ENCODE measurements around the gene ZSCAN30. TPM values are rescaled to one million over a fixed set of nuclear protein-coding genes. Genes with fewer than 3 reads are reported as not detected.

ZSCAN30 gene
- 10 to 100 TPM; 39.9 to 69.5 (median 61.6) TPM for polyA plus RNA-seq (ENCODE audit: insufficient read depth in 1 of 5, insufficient read length in 5 of 5, low replicate concordance in 1 of 5)
- long read RNA-seq, donor 1, transcript ZSCAN30-206 (1 exons, 2,028 nt): major isoform, 13 of 55 reads
- long read RNA-seq, donor 1, partial matches to known transcripts: 21 of 55 reads
- long read RNA-seq, donor 1, other reads (novel, unspliced or antisense): 18 of 55 reads
- long read RNA-seq, donor 2, full-length matches to known transcripts: 8 of 41 reads
- long read RNA-seq, donor 2, partial matches to known transcripts: 21 of 41 reads
- long read RNA-seq, donor 2, other reads (novel, unspliced or antisense): 12 of 41 reads
- long read RNA-seq, donor 3, transcript ZSCAN30-206 (1 exons, 2,028 nt): major isoform, 10 of 10 reads
- long read RNA-seq, donor 3, partial matches to known transcripts: 0 of 10 reads
- long read RNA-seq, donor 3, other reads (novel, unspliced or antisense): 0 of 10 reads
- long read RNA-seq, donor 4, transcript ZSCAN30-206 (1 exons, 2,028 nt): major isoform, 9 of 14 reads
- long read RNA-seq, donor 4, partial matches to known transcripts: 5 of 14 reads
- long read RNA-seq, donor 4, other reads (novel, unspliced or antisense): 0 of 14 reads
- long read RNA-seq, donor 5, transcript ZSCAN30-206 (1 exons, 2,028 nt): major isoform, 17 of 21 reads
- long read RNA-seq, donor 5, partial matches to known transcripts: 0 of 21 reads
- long read RNA-seq, donor 5, other reads (novel, unspliced or antisense): 0 of 21 reads
- long read RNA-seq, donor 6, transcript ZSCAN30-206 (1 exons, 2,028 nt): major isoform, 11 of 11 reads
- long read RNA-seq, donor 6, partial matches to known transcripts: 0 of 11 reads
- long read RNA-seq, donor 6, other reads (novel, unspliced or antisense): 0 of 11 reads
- long read RNA-seq, donor 7, transcript ZSCAN30-206 (1 exons, 2,028 nt): major isoform, 24 of 131 reads
- long read RNA-seq, donor 7, partial matches to known transcripts: 105 of 131 reads
- long read RNA-seq, donor 7, other reads (novel, unspliced or antisense): 0 of 131 reads
- long read RNA-seq, donor 8, partial matches to known transcripts: 0 of 2 reads
- long read RNA-seq, donor 8, other reads (novel, unspliced or antisense): 0 of 2 reads

DNA sequence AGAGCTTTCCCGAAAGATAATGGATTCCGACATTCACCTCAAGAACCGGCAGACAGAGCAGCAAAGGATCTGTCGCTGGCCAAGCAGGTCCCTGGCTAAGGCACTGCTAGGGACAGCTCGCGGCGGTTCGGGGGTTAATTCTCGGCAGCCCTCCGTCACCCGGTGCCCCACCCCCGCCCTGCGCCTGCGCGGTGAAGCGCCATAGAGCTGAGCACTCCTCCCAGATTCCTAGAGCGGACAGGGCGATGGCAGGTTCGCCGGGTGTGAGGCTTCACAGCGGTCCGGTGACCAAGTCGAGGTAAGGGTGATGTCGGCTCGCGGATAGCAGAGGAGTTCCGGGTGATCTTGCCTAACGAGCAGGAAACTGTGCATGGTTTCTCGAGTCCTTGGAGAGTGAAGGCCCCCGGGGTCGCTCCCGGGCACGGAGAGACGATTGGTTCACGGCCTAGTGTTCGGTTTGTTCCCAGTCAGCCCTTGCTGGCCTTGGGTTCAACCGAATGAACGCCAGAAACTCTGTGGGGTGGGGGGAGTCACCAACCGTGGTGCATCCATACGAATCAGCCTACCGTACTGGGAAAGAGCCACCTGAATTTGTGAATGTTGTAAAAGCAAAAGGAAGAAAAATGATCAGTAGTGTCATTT lies at the start of gene ZSCAN30:
TSS of gene ZSCAN30 (minus strand) at position 136 of the 642 bp plus-strand sequence. CDS start 25,877 bp downstream, outside the sequence.
- DNase-seq: peak; percentile 95 to 96

DNA sequence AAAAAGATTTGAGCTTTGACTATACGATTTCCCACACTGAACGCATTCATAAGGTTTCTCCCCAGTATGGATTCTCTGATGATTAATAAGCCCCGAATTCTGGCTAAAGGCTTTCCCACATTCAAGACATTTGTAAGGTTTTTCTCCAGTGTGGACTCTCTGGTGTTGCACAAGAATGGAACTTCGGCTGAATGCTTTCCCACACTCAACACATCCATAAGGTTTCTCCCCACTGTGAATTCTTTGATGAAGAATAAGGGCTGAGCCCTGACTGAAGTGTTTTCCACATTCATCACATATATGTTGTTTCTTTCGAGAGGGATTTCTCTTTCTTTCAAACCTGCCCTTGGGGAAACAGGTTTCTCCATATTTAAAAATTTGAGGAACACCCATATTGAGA lies 47.3 kb upstream of the ZSCAN30 start:
- no peak for DNase-seq

DNA sequence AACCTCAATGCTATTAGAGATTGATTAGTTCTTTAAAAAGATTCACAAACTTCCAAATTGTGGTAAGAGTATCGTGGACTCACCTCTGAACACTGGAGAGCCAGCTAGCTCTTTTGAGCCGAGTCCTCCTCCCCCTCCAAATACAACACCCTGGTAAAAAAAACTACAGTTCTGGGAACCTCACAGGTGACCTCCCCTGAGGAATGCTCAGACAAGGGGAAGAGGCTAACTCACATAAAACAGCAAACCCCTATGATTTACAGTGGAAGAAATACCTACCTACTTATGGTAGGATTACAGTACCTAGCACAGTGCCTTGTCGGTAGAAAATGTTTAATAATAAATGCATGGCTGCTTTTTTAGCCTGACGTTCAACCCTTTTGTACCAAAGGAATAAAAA lies 45.8 kb upstream of the ZSCAN30 start:
- no peak for DNase-seq

DNA sequence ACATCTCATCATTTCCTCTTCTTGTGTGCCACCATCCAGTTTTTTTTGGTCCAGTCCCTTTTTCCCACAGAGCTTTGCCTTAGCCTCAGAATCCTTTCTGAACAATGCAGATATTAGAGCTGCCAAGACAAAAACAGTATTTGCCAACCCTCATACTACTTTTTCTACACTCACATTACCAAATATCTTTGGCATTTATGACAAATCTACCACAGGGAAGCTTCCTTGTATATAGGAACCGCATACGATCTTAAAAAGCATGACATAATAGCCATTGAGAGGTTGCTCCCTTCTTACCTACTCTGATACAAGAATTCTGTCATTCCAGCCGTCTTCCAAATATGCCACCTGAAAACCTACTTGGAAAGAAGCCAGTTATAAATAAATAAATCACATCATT lies 44.8 kb upstream of the ZSCAN30 start:
- no peak for DNase-seq

DNA sequence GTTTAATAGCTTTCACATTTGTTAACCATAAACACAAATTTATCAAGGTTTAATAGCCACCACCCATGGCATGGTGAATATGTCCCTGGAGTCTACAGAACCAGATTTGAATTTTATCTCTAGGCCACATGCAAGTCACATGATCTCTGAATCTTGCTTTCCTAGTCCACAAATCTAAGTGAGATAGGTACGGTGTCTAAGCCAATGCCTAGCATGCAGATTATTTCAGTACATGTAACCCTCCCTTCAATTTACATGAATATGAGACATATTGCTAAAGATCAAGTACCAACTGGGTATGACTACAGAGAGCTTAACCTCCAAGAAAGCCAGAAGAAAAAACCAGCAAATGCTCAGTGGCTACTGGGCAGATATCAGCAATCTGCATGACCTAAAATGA lies 44.2 kb upstream of the ZSCAN30 start:
- DNase-seq: no peak

DNA sequence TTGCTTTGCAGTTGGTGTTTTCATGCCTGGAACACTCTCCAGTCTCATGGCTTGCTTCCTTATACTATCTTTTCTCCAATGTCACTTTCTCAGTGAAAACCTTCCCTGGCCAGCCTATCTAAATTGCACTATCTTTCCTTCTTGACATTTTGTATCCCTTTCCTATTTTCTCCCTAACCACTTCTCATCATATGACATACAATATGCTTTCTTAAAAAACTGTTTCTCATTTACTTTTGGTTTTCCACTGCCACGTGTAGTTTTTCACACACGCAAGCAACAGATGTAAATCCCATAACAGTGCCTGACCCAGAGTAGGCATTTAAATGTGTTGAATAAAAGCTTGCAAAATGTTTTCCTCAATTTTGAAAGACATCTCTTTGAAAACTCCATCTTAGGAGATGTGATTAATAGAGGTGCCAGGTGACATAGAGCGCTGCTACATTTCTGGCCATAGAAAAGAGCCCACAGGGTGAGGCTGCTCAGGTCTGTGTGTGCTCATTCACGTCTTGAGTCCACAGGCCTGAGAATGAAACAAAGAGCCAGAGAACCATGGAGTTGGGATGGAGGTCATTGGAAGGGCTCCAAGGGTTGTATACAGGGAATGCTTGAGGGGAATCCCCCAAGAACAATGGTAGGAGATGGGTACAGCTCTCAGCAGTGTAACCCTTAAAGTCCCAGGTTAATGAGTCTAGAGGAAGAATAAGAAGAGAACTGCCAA lies 41.5 kb upstream of the ZSCAN30 start:
- no peak for DNase-seq

DNA sequence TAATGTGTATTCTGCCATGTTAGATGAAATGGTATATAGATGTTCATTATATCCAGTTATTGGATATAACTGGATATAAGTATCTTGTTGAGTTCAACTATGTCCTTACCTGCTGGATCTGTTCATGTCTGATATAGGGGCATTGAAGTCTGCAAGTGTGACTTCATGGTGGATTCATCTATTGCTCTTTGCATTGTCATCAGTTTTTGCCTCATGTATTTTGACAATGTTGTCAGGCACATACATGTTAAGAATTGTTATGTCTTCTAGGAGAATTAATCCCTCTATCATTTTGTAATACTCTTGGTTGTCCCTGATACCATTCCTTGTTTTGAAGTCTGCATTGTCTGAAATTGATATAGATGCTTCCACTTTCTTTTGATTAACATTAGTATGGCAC lies 38.8 kb upstream of the ZSCAN30 start:
- no peak for DNase-seq

DNA sequence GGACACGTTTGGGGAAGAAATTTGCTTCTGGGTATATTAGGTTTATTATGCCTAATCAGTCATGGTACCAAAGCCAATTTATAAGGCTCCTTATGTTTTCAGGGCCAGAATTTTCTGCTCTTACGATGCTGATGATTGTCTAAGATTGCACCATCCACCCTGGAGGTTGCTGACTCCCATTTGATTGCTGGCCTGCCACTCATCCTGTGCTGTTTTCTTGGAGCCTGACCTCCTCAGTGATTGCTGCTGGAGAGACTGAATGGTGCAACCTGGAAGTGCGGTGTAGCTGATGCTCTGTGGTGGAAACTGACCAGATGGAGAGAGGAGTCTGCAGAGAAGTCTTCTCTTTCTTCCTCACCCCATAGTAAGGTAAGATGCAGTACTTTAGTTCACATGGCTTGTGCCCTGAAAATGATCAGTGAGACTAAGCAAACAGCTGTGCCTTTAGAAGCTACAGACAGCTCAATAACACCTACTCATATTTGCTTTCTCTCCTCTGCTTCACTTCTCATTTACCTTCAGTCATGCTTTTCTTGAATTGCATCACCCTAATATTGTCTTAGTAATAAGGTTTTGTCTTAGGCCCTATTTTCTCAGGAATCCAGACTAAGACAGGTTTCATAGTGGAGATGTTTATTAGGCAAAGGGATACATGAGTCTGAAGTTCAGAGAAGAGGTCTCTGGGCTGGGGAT lies 36.8 kb upstream of the ZSCAN30 start:
- DNase-seq: no peak

DNA sequence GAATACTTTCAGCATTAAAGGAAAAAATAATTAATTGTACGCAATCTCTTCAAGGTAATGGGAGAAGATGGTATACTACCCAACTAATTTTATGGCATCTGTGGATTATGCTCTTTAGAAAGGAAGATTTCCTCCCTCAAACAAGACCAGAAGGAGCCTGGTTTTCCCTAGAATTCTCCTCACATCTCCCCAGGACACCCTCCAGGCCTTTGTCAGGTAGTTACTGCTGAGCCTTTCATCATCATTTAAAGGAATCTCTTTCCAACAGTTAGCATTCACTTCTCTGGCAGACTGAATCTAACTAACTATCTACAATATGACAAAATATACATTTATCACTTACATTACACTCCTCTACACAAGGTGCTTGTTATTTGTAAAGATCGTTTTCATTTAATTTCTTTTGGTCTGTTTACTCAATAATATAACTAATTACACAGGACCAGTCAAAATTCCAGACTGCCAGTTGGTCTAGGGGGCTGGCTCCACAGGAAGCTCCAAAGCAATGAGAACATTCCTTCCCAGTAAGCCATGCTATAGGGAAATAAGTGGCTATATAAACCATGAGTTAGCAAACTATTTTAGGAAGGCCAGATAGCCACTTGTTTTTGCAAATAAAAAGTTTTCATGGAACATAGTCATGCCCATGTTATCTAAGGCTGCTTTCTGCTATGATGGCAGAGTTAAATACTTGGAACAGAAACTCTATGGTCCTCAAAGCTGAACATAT lies 35.1 kb upstream of the ZSCAN30 start:
- DNase-seq: no peak

DNA sequence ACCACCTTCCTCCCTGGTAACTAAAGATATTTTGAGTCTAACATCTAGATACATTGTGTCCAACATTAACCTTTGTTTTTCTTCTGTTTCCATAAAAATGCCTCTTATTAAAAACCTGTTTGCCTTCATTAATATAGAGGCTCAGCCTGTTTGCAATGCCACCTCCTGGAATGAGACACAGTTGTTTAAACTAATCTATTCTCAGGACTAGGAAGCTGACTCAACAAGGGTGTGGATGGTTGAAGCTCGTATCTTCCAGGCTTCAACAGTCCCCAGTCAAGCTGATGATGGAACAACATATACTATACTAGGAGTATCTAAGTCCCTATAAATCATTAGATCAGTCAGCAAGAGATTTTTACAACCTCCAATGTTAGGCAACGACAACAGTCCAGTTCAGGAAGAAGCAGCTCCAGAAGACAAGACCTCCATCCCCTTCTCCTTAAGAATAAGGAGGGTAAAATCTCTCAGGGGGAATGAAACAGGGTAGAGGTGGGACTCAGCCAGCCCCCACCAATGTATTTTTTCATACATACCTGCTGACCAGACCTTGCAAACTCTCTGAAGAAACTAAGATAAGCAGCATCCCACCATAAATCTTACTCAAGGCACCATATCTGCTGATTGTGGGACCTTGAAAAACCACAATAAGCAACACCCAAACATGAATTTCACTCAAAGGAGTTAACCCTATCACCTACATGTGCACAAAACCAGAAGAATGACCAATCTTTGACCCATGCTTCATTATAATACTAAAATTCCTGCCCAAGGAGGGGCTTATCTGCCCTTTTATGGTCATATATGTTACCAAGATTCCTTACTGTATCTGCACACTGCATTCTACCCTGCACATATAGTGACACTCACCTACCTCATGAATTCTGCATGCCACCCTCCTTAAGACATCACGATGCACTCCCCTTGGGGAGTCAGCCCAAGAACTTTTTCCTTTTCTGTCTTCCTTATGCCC lies 32.7 kb upstream of the ZSCAN30 start:
- DNase-seq: no peak

DNA sequence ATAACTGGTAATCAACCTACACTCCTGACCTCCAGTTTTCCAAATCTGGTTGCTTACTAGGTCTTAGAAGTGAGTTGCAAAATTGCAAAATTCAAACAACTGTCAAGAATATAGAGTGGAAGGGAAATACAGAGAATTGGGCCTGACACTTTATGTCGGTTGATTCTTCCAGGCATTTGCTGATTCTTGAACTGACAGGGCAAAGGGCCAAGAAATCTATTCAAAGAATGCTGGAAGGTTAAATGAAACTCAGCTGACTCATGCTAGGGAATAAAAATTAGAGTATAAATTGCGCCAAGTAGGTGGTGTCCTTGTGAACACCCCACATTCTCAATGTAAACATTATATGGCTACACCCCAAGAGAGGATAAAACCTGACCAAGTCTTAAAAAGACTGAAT lies 21.5 kb upstream of the ZSCAN30 start:
- DNase-seq: no peak

DNA sequence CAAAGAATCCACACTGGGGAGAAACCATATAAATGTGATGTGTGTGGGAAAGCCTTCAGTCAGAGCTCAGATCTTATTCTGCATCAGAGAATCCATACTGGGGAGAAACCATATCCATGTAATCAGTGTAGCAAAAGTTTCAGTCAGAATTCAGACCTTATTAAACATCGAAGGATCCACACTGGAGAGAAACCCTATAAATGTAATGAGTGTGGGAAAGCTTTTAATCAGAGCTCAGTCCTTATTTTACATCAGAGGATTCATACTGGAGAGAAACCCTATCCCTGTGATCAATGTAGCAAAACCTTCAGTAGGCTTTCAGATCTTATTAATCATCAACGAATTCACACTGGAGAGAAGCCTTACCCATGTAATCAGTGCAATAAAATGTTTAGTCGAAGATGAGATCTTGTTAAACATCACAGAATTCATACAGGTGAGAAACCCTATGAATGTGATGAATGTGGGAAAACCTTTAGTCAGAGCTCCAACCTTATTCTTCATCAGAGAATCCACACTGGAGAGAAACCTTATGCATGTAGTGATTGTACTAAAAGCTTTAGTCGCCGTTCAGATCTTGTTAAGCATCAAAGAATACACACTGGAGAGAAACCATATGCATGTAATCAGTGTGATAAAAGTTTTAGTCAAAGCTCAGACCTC lies 16.7 kb upstream of the ZSCAN30 start:
- no peak for DNase-seq

DNA sequence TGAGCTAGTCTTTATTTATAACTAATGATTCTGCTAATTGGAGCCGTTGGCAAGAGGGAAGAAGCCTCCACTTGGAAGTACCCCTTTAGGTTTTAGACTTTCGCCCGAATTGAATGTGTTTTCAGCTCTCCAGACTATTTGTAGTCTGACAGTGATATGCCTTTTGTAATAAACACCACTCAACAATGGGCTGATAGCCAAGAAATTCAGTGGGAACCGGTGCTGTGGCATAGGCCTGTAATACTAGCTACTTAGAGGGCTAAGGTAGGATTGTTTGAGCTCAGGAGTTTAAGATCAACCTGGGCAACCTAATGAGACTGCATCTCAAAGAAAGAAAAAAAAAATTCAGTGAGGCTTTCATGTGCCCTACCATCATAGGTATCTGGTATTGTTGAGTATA lies 13.6 kb upstream of the ZSCAN30 start:
- DNase-seq: no peak

DNA sequence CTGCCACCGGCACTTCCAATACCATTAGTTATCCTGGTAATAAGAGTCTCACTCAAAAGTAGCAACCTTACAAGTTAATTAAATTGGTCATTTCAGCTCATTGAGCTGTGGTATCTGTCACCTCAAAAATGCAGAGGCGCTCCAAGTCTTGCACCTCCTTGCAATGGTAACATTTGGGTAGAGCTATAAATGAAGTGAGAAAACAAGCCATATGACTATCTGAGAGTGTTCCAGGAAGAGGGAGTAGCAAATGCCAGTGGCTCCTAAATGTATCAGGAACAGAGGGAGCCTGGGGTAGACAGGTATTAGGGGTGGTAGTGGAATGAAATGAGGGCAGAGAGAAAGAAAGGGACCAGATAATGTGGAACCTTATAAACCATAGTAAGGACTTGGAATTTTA lies 6.0 kb upstream of the ZSCAN30 start:
- no peak for DNase-seq

DNA sequence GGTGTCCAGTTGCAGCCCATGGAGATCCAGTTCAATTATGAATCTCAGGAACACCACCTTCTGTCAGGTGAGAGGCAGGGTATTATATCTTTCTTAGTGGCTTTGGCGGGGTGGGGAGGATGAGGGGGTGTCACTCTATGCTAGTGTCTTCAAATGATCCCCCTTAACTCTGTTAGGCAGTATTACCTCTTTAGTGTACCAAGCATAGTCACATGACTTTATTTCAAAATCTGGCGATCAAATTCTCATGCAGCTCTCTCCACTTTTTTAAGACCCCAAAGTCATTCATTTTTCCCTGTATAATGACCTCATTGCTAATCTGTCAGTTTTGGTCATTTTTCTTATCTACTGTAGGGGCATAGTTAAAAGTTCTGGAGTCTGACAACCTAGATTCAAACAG lies 1.1 kb upstream of the ZSCAN30 start:
- no peak for DNase-seq

DNA sequence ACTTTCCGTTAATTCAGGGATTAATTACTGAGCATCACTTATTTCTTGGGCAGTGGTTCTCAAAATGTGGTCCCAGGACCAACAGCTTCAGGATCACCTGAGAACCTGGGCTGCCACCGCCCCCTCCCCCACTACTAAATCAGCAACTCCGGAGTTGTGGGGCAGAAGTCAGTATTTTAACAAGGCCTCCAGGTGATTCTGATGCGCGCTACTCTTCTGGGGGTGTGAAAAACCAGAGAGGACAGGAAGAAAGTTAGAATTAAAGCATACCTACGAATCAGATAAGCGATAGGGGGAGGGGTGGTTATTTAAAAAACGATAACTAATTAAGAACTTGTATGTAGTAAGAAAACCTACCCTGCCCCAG lies 319 bp downstream of the ZSCAN30 start:
- DNase-seq: no peak

DNA sequence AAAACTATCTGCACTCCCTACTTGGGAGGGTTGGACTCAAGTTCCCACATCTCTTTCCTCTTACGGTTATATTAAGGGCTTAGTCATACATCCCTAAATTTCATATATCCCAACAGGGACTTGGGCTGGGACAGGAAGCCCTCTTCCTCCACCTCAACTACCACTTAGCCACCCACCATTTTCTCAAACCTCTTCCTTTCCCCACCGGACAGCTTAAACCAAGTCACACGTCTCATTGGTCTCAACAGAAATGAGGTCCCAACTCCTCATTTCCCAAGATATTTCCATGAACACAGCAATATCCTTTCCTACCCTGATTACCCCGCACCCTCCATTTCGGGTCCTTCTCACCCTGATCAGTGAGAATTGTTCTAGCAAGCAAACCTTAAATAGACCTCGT lies 736 bp downstream of the ZSCAN30 start:
- peak in 1 of 2 donors; percentile 15 for DNase-seq

DNA sequence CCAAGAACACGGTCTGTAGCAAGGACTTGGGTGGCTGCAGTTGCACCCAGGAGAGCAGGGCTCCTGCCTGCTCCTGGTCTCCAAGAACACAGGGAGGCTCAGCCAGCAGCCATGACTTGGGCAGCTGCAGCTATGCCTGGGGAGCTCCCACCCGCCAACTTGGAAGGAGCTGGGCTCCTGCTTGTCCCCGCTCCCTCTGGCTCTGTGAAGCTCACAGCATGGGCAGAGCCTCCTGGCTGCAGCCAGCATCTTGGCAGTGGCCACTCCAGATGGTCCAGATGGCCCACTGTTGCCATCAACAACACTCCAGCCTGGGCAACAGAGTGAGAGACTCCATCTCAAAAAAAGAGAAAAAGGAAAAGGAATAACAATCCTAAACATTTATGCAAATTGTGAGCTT lies 5.2 kb downstream of the ZSCAN30 start:
- no peak for DNase-seq
